Stomach (tissue), 4 donors: ENCODE data around the gene GPC6.

Source experiments
- POLR2A ChIP-seq, 4 donors: fragments of 450-650 bp; IDR thresholded peaks; one replicate each; pipeline ENCODE4 v1.6.1; 2016; ENCODE audit warnings: antibody characterized with exemption in 4 of 4, control low read depth in 2 of 4, mild to moderate bottlenecking in 1 of 4, moderate library complexity in 1 of 4
- TF ChIP-seq, protein P1 (sequence below), 7 experiments: fragments of 450-650 bp in 4 of 7; fragments of 200-600 bp in 3 of 7; sonication (generic) in 3 of 7; IDR thresholded peaks; one replicate each; pipeline ENCODE4 v1.5.1; 2016 to 2019; ENCODE audit warnings: antibody characterized with exemption in 7 of 7, control low read depth in 2 of 7, mild to moderate bottlenecking in 1 of 7

DNA sequence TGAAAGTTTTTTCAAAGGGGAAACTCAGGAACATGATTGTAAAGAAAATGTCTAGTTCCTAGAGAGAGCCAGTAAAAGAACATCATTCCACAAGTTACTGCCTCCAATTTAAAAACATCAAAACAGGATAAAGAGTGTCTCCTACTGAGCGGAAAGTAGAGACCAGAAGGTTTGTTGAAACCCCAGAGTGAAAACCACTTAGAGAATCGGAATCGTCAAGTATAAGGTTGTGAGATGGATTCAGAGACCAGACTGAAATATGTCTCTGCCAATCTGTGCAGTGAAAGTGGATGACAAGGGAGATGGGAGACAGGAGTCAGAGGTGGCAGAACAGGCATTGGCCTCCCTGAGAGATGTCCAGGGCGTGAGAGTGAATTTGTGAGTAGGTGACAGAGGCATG, 133.4 kb downstream of the GPC6 start:
- no peak for TF ChIP-seq POLR2A (IDR thresholded peaks at IDR 0.05)
- TF ChIP-seq, protein P1, sequence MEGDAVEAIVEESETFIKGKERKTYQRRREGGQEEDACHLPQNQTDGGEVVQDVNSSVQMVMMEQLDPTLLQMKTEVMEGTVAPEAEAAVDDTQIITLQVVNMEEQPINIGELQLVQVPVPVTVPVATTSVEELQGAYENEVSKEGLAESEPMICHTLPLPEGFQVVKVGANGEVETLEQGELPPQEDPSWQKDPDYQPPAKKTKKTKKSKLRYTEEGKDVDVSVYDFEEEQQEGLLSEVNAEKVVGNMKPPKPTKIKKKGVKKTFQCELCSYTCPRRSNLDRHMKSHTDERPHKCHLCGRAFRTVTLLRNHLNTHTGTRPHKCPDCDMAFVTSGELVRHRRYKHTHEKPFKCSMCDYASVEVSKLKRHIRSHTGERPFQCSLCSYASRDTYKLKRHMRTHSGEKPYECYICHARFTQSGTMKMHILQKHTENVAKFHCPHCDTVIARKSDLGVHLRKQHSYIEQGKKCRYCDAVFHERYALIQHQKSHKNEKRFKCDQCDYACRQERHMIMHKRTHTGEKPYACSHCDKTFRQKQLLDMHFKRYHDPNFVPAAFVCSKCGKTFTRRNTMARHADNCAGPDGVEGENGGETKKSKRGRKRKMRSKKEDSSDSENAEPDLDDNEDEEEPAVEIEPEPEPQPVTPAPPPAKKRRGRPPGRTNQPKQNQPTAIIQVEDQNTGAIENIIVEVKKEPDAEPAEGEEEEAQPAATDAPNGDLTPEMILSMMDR (IDR thresholded peaks at IDR 0.05), result no peak
